ENCODE results near the gene ADCY6. TPM values are rescaled to one million over a fixed set of nuclear protein-coding genes. Genes with fewer than 3 reads are reported as not detected.

ADCY6 gene
- 31.5 TPM for total RNA-seq

DNA sequence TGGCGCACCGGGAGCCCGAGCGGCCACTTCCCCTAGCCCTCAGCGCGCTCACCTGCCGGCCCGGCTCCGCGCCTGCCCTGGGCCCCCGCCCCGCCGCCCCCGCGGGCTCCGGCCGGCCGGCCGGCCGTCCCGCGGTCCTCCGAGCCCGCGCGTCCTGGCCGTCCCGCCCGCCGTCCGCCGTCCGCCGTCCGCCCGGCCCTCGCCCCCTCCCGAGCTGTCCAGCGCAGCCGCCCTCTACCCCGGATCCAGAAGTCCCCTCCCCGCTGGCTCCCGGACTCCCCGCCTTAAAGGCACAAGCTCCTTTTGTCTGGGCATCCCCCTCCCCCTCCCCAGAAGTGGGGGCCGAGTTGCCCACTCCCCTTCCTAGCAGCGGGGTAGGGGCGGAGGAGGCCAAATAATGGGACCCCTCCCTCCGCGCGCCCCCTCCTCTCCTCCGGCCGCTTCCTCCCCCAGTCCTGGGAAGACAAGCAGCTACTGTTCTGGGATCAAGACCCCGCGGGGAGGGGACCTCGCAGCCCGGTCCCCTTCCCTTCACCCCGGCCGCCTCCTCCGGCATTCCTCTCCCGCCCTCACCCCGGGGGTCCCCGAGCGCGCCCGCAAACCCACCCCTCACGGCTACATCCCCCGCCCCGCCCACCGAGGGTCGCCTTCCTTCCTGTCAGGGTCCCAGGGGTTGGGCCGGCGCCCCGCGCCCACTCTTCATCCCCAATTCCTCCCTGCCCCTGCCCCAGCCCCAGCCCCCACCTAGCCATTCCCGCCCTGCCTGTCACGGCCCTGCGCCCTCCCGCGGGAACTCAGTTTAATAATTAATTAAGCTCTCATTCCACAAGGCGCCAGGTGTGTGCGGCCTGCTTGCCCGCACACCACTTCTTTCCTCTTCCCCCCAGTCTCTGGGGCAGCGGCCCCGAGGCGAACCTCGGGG, at the start of gene ADCY6:
Gene ADCY6, minus strand, starts transcription at position 236 of the 922 bp plus-strand sequence. CDS start 5,655 bp downstream, outside the sequence.
- DNase-seq = peak; percentile 58

DNA sequence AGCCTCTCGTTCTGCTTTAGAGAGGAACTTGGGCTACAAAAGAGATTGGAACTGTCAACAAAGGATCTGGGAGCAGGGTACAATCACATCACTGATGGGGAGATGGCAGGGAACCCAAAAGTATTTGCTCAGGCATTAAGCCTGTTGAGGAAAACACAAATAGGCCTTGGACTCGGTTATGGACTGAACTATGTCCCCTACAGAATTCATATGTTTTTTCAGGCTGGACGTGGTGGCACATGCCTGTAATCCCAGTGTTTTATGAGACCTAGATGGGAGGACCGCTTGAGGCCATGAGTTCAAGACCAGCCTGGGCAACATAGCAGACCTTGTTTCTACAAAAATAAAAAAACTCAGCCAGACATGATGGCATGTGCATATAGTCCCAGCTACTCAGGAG, 49.2 kb upstream of the ADCY6 start:
- DNase-seq = no peak

DNA sequence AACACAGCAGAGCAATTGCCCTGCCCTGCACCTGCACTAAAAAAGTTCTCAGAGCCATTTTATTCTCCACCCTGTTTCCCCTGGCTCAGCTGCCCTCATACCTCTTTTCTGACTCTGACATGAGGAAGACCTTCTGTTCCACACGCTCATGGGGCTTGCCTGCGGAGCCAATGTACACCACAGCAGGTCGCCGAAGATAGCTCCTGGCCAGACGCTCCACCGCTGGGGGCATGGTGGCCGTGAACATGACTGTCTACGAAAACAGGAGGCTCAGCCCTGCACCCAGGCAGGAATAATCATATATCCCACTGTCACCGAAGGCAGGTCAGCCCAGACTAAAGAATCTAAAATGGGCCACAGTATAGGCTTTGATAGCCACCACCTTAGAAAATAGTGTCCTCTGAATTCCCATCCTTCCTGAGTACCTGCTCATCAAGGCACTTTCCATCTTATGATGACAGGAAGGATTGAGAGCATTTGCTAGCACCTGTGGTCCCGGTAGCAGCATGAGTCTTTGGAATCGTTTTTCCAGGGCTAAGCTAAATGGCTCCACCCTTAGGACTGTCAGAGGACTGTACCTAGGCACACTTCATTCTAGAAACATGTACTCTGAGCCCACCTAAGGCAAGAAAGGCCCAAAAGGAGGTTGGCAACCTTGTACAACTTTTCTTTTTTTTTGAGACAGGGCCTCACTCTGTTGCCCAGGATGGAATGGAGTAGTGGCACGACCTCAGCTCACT, 43.6 kb upstream of the ADCY6 start:
- no peak for DNase-seq

DNA sequence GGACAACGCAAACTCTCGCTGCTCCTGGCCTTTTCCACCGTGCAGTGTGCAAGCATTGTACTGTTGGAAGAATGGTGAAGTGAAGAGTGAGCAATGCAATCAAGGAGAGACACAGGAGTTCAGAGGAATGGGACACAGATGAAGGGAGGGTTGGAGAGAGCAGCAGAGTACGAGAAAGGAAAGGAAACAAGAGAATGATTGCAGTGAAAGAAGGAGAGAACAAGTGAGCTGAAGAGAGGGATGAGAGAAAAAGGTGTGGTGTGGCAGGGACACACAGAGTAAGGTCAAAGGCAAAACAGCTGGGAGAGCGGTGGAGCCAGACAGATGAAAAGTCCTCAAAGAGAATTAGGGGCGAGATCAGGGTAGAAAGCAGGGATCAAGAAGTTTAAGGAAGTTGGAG, 42.4 kb upstream of the ADCY6 start:
- DNase-seq = no peak

DNA sequence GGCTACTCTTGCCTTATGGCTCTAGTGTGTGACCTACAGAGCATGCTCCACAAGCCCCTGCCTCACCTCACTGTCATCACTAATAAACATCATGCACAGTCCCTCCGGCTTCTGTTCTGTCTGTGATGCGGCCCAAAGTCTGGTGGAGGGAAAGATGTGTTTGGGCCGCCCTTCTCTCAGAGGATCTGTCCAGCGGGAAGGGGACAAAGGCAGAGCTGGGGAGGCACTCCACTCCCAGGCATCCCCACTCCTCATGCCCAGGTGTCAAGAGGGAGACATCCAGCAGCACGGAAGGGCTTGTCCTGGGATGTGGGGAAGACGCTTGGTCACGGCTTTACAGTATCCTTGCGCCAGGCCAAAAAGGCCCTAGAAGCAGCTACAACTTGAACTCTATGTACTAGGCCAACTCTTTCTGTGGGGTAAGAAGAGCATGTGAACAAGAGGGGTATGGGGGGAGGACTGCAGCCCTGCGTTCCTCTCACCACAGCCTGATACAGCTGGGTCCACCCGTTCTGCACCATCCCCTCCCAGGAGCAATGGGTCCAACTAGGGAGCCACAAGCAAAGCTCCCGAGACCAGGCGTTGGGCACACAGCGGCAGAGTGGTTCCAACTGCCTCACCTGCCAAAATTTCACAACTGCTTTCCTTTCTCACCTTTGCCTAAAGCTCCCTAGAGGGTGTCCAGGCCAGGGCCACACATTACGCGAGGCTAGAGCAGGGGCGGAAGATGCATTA, 40.1 kb upstream of the ADCY6 start:
- DNase-seq = no peak

DNA sequence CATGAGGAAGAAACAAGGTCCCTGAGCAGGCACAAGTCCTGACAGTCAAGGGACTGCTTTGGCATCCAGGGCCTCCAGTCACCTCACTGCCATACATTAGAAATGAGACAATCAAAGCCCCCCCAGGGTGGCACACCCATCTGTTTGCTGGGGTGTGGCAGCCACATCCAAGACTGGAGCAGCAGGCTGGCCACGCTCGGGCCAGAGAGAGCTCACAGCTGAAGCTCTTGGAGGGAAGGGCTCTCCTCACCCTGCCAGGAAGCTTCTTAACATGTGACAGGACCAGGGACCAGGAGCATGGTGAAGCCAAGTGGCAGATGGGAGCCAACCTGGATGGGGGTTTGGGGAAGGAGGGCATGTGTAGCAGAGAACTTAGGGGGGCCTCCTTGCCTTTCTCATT, 39.4 kb upstream of the ADCY6 start:
- DNase-seq = no peak

DNA sequence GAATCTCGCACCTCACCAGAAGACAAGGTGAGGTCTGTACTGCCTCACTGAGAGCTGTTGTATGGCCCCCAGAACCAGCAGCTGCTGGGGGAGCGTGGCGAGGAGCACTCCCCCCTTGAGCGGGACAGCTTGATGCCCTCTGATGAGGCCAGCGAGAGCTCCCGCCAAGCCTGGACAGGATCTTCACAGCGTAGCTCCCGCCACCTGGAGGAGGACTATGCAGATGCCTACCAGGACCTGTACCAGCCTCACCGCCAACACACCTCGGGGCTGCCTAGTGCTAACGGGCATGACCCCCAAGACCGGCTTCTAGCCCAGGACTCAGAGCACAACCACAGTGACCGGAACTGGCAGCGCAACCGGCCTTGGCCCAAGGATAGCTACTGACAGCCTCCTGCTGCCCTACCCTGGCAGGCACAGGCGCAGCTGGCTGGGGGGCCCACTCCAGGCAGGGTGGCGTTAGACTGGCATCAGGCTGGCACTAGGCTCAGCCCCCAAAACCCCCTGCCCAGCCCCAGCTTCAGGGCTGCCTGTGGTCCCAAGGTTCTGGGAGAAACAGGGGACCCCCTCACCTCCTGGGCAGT, 38.7 kb upstream of the ADCY6 start:
- DNase-seq = no peak

DNA sequence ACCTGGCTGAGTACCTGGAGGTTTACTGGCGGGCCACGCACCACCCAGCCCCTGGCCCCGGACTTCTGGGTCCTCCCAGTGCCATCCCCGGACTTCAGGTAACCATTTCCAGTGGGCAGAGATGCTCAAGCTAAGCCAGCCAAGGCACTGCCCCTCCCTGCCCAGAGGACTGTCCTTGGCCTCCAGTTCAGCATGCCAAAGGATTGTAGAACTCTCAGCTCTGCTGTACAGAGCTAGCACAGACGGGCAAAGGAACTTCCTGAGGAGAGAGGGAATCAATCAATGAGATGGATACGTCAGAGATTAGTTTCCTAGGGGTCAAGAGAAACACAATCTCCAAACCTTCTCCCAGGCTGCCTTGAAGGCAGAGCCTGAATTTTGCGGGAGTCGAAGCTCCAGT, 38.1 kb upstream of the ADCY6 start:
- DNase-seq = no peak

DNA sequence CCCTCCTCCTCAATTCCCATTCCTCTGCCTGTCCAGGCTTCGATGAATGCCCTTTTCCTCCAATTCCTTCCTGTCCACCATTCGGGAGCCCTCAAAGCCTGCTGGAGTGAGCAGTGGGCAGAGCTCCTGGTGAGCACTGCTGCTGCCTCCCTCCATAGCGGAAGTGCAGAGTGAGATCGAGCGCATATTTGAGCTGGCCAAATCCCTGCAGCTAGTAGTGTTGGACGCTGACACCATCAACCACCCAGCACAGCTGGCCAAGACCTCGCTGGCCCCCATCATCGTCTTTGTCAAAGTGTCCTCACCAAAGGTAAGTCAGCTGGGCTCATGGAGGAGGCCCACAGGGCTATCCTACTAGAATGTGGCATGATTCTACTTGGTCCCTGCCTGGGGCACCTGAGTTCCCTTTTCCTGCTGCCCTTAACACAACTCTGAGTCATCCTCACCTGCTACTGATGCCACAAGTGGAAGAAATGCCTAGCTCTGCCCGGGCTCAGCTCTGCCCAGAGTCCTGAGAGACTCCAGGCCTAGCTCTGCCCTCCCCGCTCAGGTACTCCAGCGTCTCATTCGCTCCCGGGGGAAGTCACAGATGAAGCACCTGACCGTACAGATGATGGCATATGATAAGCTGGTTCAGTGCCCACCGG, 37.4 kb upstream of the ADCY6 start:
- DNase-seq = no peak

DNA sequence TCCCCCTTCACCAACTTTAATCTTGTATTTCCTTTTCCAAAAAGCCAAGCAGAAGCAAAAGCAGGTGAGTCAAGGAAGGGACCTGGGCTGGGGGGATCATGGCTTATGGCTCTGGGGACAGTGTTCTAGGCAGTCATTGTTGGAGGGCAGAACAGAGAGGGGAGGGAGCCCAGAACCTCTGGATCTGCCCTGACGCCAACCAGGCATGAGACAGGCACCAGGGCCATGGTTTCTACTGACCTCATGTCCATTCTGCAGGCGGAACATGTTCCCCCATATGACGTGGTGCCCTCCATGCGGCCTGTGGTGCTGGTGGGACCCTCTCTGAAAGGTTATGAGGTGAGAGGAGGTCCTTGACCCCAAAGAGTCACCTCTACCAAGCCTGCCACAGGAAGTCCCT, 36.0 kb upstream of the ADCY6 start:
- no peak for DNase-seq

DNA sequence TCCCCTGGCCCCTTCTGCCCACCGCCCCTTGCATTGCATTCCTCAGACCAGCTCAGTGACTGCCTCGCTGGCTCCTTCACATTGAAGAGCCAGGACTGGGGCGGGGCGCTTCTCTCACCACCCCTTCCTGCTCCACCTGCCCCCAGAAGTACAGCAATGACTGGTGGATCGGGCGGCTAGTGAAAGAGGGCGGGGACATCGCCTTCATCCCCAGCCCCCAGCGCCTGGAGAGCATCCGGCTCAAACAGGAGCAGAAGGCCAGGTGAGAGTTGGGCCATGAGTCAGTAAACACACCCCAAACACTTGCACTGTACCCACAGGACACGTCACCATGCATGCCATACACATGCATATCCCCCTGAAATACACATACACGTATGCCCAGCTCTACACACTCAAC, 35.2 kb upstream of the ADCY6 start:
- DNase-seq = no peak

DNA sequence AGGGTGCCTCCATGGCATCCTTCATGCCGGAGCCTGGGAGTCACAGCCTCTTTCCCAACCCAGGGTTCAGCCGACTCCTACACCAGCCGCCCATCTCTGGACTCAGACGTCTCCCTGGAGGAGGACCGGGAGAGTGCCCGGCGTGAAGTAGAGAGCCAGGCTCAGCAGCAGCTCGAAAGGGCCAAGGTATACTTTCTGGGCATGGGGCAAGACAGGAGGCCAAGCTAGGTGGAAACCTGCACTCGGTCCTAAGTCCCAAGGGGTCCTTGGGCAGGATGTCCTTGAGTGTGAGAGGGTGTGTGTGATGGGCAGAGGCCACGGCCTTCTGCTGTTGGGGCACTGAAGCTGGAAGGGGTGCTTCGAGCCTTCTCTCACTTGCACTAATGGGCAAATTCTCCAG, 34.4 kb upstream of the ADCY6 start:
- no peak for DNase-seq

DNA sequence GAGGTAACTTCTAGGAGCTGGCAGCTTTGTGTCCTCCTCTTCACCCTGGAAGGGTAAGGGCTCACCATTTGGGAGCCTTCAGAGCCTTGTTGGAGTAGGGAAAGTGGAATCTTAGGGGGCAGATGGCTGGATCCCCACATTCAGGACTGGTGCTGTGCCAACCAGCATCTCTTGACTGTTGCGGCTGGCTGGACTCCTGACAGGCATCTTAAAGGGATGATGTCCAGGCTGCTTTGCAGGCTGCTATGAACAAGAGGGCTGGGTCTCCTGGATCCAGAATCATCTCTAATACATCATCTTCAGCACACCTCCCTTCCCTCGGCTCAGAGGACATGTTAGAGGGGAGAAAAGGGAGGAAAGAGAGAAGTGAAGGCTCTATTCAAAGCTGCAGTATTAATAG, 33.8 kb upstream of the ADCY6 start:
- no peak for DNase-seq

DNA sequence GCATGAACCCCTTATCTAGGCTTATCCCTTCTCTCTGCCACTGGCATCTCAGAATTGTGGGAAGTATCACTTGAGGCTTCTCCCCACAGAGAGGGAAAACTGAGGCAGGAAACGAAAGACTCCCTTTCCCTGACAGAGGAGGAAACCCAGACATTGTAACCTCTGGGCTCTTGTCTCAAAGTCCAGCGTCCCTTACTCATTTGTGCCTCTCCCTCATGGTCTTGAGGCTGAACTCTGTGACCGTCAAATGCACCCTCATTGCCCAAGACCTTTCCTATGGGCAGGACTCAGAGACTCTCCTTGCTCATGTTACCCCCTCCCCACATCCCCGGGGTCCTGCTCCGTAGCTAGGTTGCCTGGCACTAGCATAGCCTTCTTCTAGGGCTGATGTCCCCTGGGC, 33.2 kb upstream of the ADCY6 start:
- no peak for DNase-seq

DNA sequence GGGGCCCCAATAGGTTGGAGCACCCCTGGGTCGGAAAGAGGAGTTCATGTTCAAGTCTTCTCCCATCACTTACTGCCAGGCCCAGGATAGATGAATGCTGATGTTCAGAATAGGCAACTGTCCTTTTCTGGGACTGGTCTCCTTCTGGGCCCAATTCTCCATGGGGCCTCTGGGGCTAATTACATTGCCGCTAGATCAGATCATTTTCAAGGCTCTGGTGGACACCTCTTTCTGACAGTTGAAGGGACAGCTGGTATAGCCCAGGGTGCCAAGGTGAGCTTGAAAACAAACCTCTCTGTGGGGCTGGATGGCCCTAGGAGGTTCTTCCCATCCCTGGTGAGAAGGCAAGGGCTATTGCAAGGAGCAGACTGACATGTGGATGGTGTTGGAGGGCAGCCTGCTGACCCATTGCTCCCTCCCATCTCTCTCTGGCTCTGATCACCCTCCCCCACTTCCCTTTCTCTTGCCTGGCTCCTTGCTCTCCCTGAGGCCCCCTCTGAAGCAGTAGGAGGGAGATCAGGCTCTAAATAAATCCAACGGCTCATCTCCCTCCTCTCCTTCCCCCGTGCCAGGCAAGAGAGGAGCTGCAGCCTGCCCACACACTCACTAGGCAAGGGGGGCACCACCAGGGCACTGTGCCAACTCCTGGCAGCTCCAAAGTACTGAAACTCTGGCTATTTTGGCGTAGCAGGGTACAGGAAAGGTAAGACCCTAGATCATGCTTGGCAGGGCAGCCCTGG, 31.3 kb upstream of the ADCY6 start:
- no peak for DNase-seq

DNA sequence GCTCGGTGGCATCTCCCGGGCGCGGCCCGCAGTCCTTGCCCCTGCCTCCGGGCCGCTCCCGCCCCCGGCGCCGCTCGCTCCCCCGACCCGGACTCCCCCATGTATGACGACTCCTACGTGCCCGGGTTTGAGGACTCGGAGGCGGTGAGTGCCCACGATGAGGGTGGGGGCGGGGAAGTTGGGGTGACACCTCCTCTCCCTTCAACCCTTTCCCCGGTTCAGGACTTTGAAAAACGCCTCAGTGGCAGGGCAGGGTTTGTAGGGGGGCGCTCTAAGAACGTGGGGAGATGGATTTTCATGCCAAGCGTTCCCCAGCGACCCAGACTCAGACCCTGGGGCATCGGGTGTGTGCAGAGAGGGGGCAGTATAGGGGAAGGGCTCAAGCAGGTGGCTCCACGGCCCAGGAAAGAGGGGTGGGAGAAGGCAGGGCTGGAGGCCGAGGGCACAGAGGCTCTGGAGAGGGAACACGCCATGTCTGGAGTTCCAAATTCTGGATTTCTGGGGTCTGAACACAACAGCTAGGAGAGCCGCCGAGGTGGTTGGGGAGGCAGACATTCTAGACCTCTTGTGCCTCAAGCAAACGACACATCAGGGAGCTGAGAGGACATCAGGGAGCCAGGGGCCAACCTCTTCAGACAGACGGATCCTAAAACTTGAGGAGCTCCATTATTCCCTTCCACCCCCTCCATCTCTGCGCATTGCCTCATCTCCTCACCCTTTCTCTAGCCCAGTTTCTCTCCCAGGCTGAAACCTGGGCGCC, 30.1 kb upstream of the ADCY6 start:
- DNase-seq = no peak

DNA sequence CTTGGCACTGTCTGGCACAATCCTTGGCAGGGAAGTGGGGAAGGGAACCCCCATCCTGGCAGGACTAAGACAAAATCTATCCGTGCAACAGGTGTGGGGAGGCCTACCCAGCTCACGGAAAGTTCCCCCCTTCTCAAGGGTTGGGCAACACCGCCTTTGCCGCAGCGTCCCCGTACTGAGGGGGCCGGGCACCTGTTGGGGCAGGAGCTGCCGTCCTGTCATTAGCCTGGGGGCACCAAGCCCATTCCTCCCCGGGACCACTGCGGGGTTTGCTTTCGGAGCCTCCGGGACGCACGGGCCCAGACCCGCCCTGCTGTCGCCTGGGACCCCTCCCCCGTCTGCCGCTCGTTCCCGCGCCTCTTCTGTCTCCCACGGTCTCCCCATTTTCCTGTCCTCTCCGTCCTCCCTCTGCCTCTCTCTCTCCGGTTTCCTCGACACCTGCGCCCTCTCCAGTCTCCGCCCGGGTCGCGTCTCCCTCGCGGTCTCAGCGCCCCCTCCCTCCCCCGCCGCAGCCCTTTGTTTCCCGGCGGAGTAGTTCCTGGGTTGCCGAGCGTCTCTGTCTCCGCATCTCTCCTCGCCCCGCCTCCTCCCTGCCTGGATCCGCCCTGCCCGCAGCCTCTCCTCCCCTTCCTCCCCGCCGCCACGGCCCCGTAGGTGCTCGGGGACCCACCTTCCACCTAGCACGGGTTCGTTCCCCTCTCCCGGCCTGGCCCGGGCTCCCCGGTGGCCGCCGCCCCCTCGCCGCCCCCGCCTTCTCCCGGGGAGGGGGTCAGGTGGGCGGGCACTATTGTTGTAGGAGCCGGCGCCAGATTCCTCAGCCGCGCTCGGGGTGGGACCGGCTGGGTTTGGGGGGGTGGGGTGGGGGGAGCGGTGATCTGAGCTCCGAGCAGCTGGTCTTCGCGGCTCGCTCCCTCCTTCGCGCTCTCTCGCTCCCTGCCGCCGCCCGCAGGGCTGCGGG, 29.3 kb upstream of the ADCY6 start, which contains the start of gene CACNB3:
Gene CACNB3, plus strand, starts transcription at position 624 of the 958 bp plus-strand sequence. CDS start 434 bp downstream, outside the sequence.
- peak; percentile 30 for DNase-seq

DNA sequence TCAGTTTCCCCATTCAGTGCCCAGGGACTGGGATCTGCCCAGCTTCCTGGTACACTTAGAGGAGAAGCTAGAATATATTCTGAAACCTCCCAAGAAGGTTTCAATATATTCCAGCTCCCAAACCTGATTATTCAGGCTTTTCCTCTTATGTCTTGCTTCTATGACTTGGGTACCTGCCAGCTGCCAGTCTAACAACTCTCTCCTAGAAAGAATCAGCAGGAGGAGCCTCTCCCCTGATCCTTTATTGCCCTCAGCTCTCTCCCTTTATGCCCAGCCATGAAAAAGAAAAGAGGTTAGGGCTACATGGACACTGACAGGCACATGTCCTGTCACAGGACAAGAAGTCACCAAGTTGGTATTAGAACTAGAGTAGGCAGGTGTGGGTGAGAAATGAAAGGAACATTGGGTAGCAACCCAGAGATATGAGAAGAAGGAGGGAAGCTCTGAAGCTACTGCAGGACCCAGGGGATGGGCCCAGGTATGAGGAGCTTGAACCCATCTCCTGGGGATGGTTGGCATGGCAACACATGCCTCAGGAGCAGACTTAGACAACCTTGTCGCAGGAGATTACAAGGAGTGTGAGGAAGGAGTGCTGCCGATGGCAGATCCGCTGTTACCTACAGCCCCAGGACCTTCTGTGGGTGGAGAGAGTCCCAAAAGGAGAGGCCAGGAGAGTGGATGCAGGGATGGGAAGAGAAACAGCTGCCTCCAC, 27.4 kb upstream of the ADCY6 start:
- DNase-seq = no peak
